WTC11 (cell line): ENCODE data around the gene NT5C3B. TPM values are rescaled to one million over a fixed set of nuclear protein-coding genes. Genes with fewer than 3 reads are reported as not detected.

Experiments
- ATAC-seq: fragments of 200-7000 bp; cut with Tn5 transposase; 2 replicates; pipeline ENCODE4 v1.10.0; 2021; ENCODE audit warnings: mild to moderate bottlenecking, moderate library complexity
- CTCF ChIA-PET: fragments of 300-600 bp; sonication (Branson Sonifier 250); formaldehyde crosslinking; loops from one replicate; lab custom pipeline; 2021; ENCODE audit warnings: antibody characterized with exemption; lab: Charles Lee
- POLR2A ChIA-PET: fragments of 350-600 bp; sonication (Branson Sonifier 250); formaldehyde crosslinking; loops from one replicate; lab custom pipeline; 2021; ENCODE audit warnings: antibody characterized with exemption; lab: Charles Lee
- DNase-seq: peaks from one replicate; pipeline ENCODE4 v3.0.0; 2021; ENCODE audit warnings: low spot score
- H3K27ac Mint-ChIP-seq: 2 replicates; pipeline ENCODE4 v1.8.0; 2021; ENCODE audit warnings: mixed read lengths
- H3K27me3 Mint-ChIP-seq: 2 replicates; pipeline ENCODE4 v1.8.0; 2021; ENCODE audit warnings: low read depth, mild to moderate bottlenecking, moderate library complexity, mixed read lengths
- H3K36me3 Mint-ChIP-seq: 2 replicates; pipeline ENCODE4 v1.8.0; 2021; ENCODE audit warnings: mixed read lengths
- H3K4me1 Mint-ChIP-seq: 2 replicates; pipeline ENCODE4 v1.8.0; 2022; ENCODE audit warnings: mixed read lengths
- H3K4me3 Mint-ChIP-seq: 2 replicates; pipeline ENCODE4 v1.8.0; 2021; ENCODE audit warnings: mild to moderate bottlenecking, moderate library complexity, mixed read lengths
- H3K9me3 Mint-ChIP-seq: 2 replicates; pipeline ENCODE4 v1.8.0; 2021; ENCODE audit warnings: mixed read lengths
- ARID4B ChIP-seq: sonication (generic); formaldehyde crosslinking; IDR thresholded peaks from 2 replicates; pipeline ENCODE4 v1.8.0; 2023; ENCODE audit warnings: missing genetic modification reagents, mild to moderate bottlenecking, borderline replicate concordance
- CTCF ChIP-seq: fragments of 200-600 bp; IDR thresholded peaks from 2 replicates; pipeline ENCODE4 v1.8.0; 2022; ENCODE audit warnings: antibody characterized with exemption
- E2F4 ChIP-seq: sonication (generic); formaldehyde crosslinking; IDR thresholded peaks from 2 replicates; pipeline ENCODE4 v1.8.1; 2022; ENCODE audit warnings: low read depth, mild to moderate bottlenecking, moderate library complexity, missing genetic modification reagents, borderline replicate concordance
- EMX1 ChIP-seq: fragments of 250-450 bp; sonication (Bioruptor Pico); IDR thresholded peaks from 2 replicates; pipeline ENCODE4 v1.8.0; 2021; ENCODE audit warnings: mild to moderate bottlenecking
- ERG ChIP-seq: fragments of 250-450 bp; sonication (Bioruptor Pico); IDR thresholded peaks from 2 replicates; pipeline ENCODE4 v1.8.0; 2021; ENCODE audit warnings: mild to moderate bottlenecking
- FOXK1 ChIP-seq: sonication (generic); formaldehyde crosslinking; IDR thresholded peaks from 2 replicates; pipeline ENCODE4 v1.8.0; 2022; ENCODE audit warnings: mild to moderate bottlenecking, moderate library complexity, missing genetic modification reagents
- GTF2I ChIP-seq: fragments of 250-450 bp; sonication (Bioruptor Pico); conservative IDR thresholded peaks from 2 replicates; pipeline ENCODE4 v1.4.0; 2021; ENCODE audit warnings: mild to moderate bottlenecking
- NFE2L1 ChIP-seq: sonication (generic); formaldehyde crosslinking; IDR thresholded peaks from 2 replicates; pipeline ENCODE4 v1.8.1; 2023; ENCODE audit warnings: missing genetic modification reagents
- NR1H2 ChIP-seq: sonication (generic); formaldehyde crosslinking; IDR thresholded peaks from 2 replicates; pipeline ENCODE4 v1.9.0; 2021; ENCODE audit warnings: mild to moderate bottlenecking, moderate library complexity, missing genetic modification reagents
- NR2C2 ChIP-seq: sonication (generic); formaldehyde crosslinking; IDR thresholded peaks from 2 replicates; pipeline ENCODE4 v1.8.0; 2022; ENCODE audit warnings: mild to moderate bottlenecking, missing genetic modification reagents
- NR3C1 ChIP-seq: sonication (generic); formaldehyde crosslinking; conservative IDR thresholded peaks from 2 replicates; pipeline ENCODE4 v1.8.1; 2023; ENCODE audit warnings: low read depth, mild to moderate bottlenecking, missing genetic modification reagents
- RELA ChIP-seq: sonication (generic); formaldehyde crosslinking; IDR thresholded peaks from 2 replicates; pipeline ENCODE4 v1.8.1; 2022; ENCODE audit warnings: missing genetic modification reagents, mild to moderate bottlenecking, borderline replicate concordance
- TCF7 ChIP-seq: sonication (generic); formaldehyde crosslinking; IDR thresholded peaks from 2 replicates; pipeline ENCODE4 v1.8.0; 2022; ENCODE audit warnings: mild to moderate bottlenecking, low read depth, missing genetic modification reagents, moderate library complexity
- TP53 ChIP-seq: sonication (generic); formaldehyde crosslinking; IDR thresholded peaks from 2 replicates; pipeline ENCODE4 v1.8.1; 2023; ENCODE audit warnings: mild to moderate bottlenecking, missing genetic modification reagents
- ZMAT4 ChIP-seq: fragments of 250-450 bp; sonication (Bioruptor Pico); IDR thresholded peaks from 2 replicates; pipeline ENCODE4 v1.9.0; 2021; ENCODE audit warnings: mild to moderate bottlenecking
- ZNF121 ChIP-seq: sonication (generic); formaldehyde crosslinking; IDR thresholded peaks from 2 replicates; pipeline ENCODE4 v1.8.0; 2023; ENCODE audit warnings: missing genetic modification reagents
- ZNF281 ChIP-seq: sonication (generic); formaldehyde crosslinking; IDR thresholded peaks from 2 replicates; pipeline ENCODE4 v1.8.0; 2023; ENCODE audit warnings: mild to moderate bottlenecking, missing genetic modification reagents
- total RNA-seq: library from RNA; stranded (reverse); gene quantifications from 3 replicates; pipeline ENCODE4 v1.2.3, GENCODE V29; 2021

The NT5C3B gene
- total RNA-seq, 1 experiment from 2014 or later = 58.1 TPM

- TF ChIP-seq ARID4B (CRISPR knock-in tag) (no peak), NFE2L1 (0 out of 2 replicates have a peak, but pooled peaks have one; percentile 48), NR1H2 (CRISPR knock-in tag) (no peak), GTF2I (no peak), ZMAT4 (CRISPR knock-in tag) (no peak), EMX1 (CRISPR knock-in tag) (no peak)
- TF ChIP-seq, all 79 proteins: peak for 14
Observed at GRCh38 chr17:41812381-41813151, 23.5 kb downstream of the NT5C3B start, which contains the start of gene FKBP10 (continued).

GRCh38 chr17:41811549-41812380 is 24.3 kb downstream of the NT5C3B start, which contains the start of gene P3H4:
TSS of gene P3H4 (minus strand) at chr17:41811949. CDS start at chr17:41811915, 34 bp downstream.
- peaks cover 24% of the 10 kb centered on the region for H3K4me1 Mint-ChIP-seq
- POLR2A ChIA-PET = interaction anchor here (0.5 to 4.3 kb wide), 13 partner anchors 8 to 1523 kb away, joined by 3 to 62 read pairs (median 4); partner anchors contain the start of genes DNAJC7, EIF1, HAP1 and JUP
- CTCF ChIA-PET = interaction anchor here (0.6 to 4.6 kb wide), 36 partner anchors 7 to 261 kb away, joined by 3 to 91 read pairs (median 4); partner anchors contain the start of genes ACLY, JUP and KLHL11
- peak within 1 kb of the TSS; percentile 98 for H3K4me3 Mint-ChIP-seq
- peak; percentile 44 for ATAC-seq
- H3K27ac Mint-ChIP-seq = peak within 1 kb of the TSS; percentile 95
- peaks cover 12% of the 10 kb centered on the region for H3K36me3 Mint-ChIP-seq
- no peaks in the 10 kb centered on the region for H3K9me3 Mint-ChIP-seq
- peak; percentile 78 for DNase-seq
- H3K27me3 Mint-ChIP-seq = peaks cover 7% of the 10 kb centered on the region
- TF ChIP-seq ZNF281 (CRISPR knock-in tag) = no peak
- TF ChIP-seq E2F4 (CRISPR knock-in tag) = no peak; the same call in 1 of the 2 replicates
- TF ChIP-seq TP53 = 0 out of 2 replicates have a peak, but pooled peaks have one; percentile 56
- 0 out of 2 replicates have a peak, but pooled peaks have one; percentile 15 for TF ChIP-seq NR2C2 (CRISPR knock-in tag)
- TF ChIP-seq NR3C1 (CRISPR knock-in tag) = 0 out of 2 replicates have a peak, but pooled peaks have one; percentile 66
- TF ChIP-seq NFE2L1 = peak; percentile 54; the same call in 1 of the 2 replicates
- TF ChIP-seq ZNF121 (CRISPR knock-in tag) = no peak
- TF ChIP-seq FOXK1 (CRISPR knock-in tag) = peak; percentile 48; the same call in 1 of the 2 replicates
- peak; percentile 40; the same call in 1 of the 2 replicates for TF ChIP-seq CTCF
- TF ChIP-seq ERG (CRISPR knock-in tag) = 0 out of 2 replicates have a peak, but pooled peaks have one; percentile 23
- peak; percentile 29; the same call in 1 of the 2 replicates for TF ChIP-seq RELA
- peak; percentile 87 for TF ChIP-seq TCF7
